GM21515 (cell line): ENCODE results near the gene CTDNEP1.
A peak's percentile ranks its signal among the peaks of the same experiment; 100 is the strongest.

Experiments used
- ATAC-seq: cut with Tn5 transposase; IDR thresholded peaks from one replicate; pipeline ENCODE4 v1.9.1; 2021; ENCODE audit not compliant: unreplicated experiment

CTDNEP1 gene

GRCh38 chr17:7232114-7232513 lies 19.4 kb downstream of the CTDNEP1 start:
- ATAC-seq, result no peak

GRCh38 chr17:7229504-7229903 lies 22.0 kb downstream of the CTDNEP1 start:
- no peak for ATAC-seq

GRCh38 chr17:7228920-7229319 lies 22.6 kb downstream of the CTDNEP1 start:
- ATAC-seq, result no peak

GRCh38 chr17:7226721-7227710 lies 24.5 kb downstream of the CTDNEP1 start:
- ATAC-seq, result no peak

GRCh38 chr17:7225711-7226331 lies 25.7 kb downstream of the CTDNEP1 start:
- ATAC-seq, result no peak

- no peak for ATAC-seq
Measured at GRCh38 chr17:7224661-7225111, 26.8 kb downstream of the CTDNEP1 start.

- ATAC-seq, result no peak
Measured at GRCh38 chr17:7224110-7224509, 27.4 kb downstream of the CTDNEP1 start.

- ATAC-seq, result no peak
Measured at GRCh38 chr17:7223375-7223774, 28.2 kb downstream of the CTDNEP1 start.

- ATAC-seq, result no peak
Measured at GRCh38 chr17:7222972-7223292, 28.6 kb downstream of the CTDNEP1 start.

- ATAC-seq, result no peak
Measured at GRCh38 chr17:7222093-7222971, 29.2 kb downstream of the CTDNEP1 start.

- ATAC-seq, result no peak
Measured at GRCh38 chr17:7221278-7222092, 30.0 kb downstream of the CTDNEP1 start.

- ATAC-seq, result no peak
Measured at GRCh38 chr17:7220593-7221277, 30.8 kb downstream of the CTDNEP1 start.

GRCh38 chr17:7219812-7220592 lies 31.5 kb downstream of the CTDNEP1 start, which contains the start of the genes ACADVL and DLG4:
Gene ACADVL, plus strand, starts transcription at chr17:7219938. Its CDS starts 47 bp downstream, at chr17:7219985.
Gene DLG4, minus strand, starts transcription at chr17:7219836.
- peak; percentile 49 for ATAC-seq

- no peak for ATAC-seq
Measured at GRCh38 chr17:7219229-7219811, 32.2 kb downstream of the CTDNEP1 start.

GRCh38 chr17:7218758-7219157 lies 32.8 kb downstream of the CTDNEP1 start:
- ATAC-seq, result no peak

- ATAC-seq, result no peak
Measured at GRCh38 chr17:7218166-7218565, 33.4 kb downstream of the CTDNEP1 start.

GRCh38 chr17:7217113-7217987 lies 34.2 kb downstream of the CTDNEP1 start:
- ATAC-seq, result no peak
